HG03139 (cell line): ENCODE results near the gene PEX16.

Source experiments
- ATAC-seq: cut with Tn5 transposase; IDR thresholded peaks from one replicate; pipeline ENCODE4 v1.9.1; 2021; ENCODE audit not compliant: unreplicated experiment

PEX16 gene

GRCh38 chr11:45917623-45918330 is at the start of gene PEX16:
TSS of gene PEX16 (minus strand) at chr11:45917877. CDS start at chr11:45917811, 66 bp downstream.
- ATAC-seq: peak; percentile 86

GRCh38 chr11:45964911-45965389 is 47.3 kb upstream of the PEX16 start:
- peak; percentile 72 for ATAC-seq

- ATAC-seq: no peak
Observed at GRCh38 chr11:45961751-45962240, 44.1 kb upstream of the PEX16 start.

- no peak for ATAC-seq
Observed at GRCh38 chr11:45960387-45961095, 42.9 kb upstream of the PEX16 start.

GRCh38 chr11:45959851-45960250 is 42.2 kb upstream of the PEX16 start:
- ATAC-seq: no peak

DNA sequence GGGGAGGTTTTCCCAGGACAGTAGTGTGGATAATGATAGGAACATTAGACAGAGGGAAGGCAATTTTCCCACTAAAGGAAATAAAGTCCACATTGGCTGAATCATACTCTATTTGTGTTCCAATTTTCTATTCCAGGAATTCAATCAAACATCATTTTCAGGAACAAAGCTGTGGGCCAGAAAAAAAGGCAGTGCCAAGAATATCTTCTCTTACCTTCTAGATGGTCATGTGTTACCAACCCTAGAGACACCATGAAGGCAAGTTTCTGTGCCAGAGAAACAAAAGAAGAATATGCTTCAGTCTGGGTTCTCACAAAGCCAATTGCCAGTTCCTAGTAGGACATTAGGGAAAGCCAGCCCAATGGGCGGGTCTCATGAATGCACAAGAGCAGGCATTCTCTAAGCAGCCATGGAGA is 32.3 kb upstream of the PEX16 start:
- ATAC-seq: no peak

GRCh38 chr11:45948356-45948755 is 30.7 kb upstream of the PEX16 start:
- no peak for ATAC-seq

DNA sequence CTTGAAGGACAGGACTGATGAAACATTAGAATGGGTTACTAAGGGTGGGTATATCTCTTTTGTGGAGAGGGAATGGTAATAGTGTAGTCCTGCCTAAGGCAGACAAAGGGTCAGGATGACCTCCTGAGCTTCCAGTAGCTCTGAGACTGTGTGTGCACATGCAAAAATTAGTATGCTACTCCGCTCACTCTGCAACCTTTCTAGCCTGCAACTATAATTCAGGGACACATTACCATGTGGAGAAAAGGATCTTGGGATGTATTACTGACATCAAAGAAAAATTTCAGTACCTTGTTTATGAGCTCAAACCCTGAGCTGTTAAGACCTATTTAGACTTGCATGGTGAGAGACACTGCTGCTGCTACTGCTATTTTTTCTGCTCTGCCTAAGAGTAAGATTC is 30.2 kb upstream of the PEX16 start:
- no peak for ATAC-seq

DNA sequence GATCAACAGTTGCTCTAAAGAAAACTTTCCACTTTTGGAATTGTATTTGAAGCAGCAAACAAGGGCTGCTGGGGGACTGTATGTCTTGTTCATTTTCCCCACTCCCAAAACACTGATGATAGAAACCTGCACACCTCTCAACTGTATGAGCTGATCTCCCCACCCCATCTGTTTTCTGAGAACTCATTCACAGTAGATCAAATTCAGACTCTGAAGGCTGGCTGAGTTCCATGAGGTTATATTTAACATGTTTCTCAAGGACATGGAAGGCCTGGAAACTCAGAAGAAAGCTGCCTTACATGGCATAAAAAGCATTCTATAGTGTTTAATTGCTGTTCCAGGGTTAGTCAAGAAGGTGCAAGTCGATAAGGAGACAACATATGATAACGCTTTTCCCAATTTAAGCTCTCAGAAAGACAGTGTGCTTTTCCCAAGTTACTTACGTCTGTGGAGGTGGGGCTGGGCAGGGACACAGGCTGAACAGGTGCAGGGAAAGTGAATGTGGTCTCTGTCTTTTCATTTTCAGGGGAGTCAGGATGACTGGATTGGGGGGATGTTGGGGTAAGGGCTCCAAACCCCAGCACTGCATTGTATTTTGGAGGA is 27.8 kb upstream of the PEX16 start:
- ATAC-seq: no peak

DNA sequence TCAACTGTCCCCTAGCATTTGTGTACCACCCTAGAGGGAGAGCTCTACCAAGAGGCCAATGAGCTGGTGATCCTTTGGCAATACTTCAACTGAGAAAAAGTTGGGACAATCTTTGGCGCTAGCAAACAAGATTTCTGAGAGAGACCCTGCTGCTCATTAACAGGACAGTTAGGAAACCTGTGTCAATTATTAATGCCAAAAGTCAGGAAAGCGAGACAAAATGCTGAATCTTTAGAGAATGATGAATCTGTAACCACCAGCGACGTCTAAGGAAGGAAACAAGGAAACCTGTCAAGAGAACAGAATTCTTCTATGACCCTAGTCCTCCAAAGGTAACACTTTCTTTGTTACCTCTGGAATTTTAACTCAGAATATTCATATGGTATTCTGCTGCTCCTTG is 24.7 kb upstream of the PEX16 start:
- no peak for ATAC-seq

GRCh38 chr11:45941285-45941684 is 23.6 kb upstream of the PEX16 start:
- no peak for ATAC-seq

DNA sequence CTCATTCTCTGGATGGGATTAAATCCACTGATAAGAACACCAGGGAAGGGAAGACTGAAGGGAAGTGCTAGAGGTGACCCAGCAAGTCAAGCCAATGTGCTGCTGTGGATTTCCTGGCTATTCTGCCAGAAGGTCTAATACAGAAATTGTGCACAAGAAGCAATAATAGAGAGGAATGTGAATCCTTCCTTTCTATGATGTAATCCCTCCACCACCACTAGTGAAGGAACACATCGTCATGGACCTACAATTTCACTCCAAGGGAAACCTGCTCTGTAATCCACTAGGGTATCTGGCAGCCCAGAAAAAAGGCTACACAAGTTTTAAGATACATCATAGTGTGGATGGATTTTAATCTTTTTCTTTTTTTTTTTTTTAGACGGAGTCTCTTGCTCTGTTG is 22.2 kb upstream of the PEX16 start:
- ATAC-seq: no peak

DNA sequence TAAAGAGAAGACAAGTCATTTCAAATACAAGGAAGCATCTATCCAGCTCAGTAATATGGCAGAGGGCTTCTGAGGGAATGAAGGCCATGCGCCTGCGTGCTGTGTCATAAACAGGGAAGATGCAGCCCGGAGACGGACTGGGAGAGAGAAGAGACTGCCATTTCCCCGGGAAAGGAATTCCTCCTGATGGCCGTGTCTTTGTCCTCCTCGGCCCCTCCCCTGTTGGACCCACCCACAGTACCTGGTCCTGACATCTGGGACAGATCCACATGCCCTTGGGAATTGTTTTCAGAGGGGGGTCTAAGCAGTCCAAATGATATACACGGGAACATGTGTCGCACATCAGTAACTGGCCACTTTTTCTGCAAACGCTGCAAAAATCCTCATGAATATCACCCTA is 20.2 kb upstream of the PEX16 start:
- ATAC-seq: no peak

DNA sequence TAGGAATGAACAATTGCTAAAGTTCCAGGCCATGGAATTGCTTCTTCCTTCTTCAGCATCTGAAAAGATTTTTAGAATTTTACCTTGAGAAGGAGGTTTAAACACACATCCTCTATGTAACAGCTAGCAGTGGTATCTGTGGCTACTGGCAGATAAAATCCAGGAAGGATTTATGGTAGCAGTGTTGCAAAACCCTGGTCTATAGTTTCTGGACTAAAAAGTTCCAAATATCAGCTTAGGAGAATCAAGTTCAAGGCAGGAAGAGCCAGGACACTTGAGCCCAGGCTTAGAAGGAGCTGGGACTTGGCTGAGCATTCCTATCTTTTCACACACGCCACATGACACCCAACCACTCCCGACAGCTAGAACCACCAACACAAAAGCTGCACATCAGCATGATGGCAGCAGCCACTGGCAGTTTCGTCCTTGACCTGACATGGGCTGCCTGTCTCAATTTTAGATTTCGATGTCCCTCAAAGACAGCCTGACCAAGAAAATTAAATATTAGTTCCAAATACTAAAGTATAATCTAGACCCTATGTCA is 18.9 kb upstream of the PEX16 start:
- ATAC-seq: no peak

DNA sequence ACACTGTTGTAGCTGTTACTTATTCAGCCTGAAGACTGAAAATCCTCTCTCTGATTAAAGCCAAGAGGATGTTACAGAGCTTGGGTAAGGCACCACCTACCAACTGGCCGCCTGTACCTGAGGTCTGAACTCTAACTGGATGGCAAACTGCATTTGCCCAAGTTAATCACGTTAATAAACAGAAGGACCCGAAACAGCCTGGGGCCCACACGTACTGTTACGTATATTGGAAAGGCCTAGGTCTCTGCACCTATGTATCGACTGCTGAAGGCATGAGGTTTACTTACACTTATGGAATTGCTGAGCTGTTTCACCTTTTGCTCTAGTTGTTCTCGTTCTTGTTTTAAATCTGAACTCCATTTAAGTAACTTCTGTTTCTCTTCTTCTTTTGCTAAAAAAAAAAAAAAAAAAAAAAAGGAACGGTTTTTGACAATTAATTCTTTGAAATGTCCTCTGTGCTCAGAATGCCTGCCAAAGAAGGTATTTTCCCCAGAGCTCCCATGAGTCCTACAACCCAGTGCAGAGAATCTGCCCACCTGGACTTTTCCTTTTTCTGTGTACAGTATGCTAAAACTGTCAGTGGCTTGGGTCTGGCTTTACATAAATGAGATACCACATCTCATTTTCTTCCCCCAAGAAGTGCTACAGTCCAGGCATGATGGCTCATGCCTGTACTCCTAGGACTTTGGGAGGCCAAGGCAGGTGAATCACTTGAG is 17.8 kb upstream of the PEX16 start:
- no peak for ATAC-seq

GRCh38 chr11:45934580-45935318 is 17.1 kb upstream of the PEX16 start:
- no peak for ATAC-seq

DNA sequence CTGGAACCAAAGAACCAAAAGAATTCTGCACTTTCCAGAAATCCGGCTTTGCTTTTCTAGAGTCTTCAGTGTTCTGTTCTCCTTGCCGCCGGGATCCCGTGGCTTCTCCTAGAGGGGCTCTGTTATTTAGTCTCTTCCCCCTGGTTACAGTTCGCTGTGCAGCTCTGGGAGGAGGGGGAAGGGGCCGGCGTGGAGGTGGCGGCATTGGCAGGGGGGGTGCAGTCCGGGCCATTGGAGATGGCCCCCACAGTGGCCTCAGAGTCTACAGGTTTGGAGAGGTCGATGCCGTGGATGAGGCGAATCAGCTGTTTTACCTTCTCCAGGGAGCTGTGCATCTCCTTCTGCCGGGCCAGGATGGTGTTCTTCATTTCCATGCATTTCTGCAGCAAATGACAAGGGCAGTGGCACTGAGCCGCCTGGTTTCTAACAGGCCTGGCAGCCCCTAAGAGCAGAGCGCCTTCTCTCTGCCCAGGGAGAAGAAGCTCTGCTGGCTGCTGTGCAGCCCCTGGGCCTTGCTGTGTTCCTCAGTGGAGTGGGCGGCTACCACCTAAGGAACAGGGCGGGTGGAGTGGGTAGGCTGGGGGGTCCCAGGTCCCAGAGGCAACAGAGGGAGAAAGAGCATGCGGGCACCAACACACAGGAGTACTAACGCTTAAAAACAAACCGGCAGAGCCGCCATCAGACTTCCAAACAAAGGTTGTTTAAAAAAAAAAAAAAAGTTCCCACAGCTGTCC is 16.3 kb upstream of the PEX16 start:
- no peak for ATAC-seq

GRCh38 chr11:45933131-45933831 is 15.6 kb upstream of the PEX16 start:
- ATAC-seq: no peak

- ATAC-seq: no peak
Observed at GRCh38 chr11:45932217-45932616, 14.5 kb upstream of the PEX16 start.
